SU-DHL-6 (cell line): ENCODE data around the gene SFPQ.
"Not testable (repeated sequence)": the region's sequence is repeated elsewhere in the genome, so short reads cannot be mapped to it uniquely, and the experiment has no call there.

Experiments
- H2AFZ ChIP-seq: fragments of 200-600 bp; sonication (generic); 2 replicates; pipeline ENCODE4 v1.6.1; 2014; ENCODE audit warnings: low read depth, mild to moderate bottlenecking, moderate library complexity, mixed read lengths, antibody characterized with exemption, low read length; ENCODE audit not compliant: severe bottlenecking
- H3F3A ChIP-seq: fragments of 200-600 bp; shearing (Covaris generic); 2 replicates; pipeline ENCODE4 v1.6.0; 2016; ENCODE audit warnings: antibody characterized with exemption, mild to moderate bottlenecking; ENCODE audit not compliant: insufficient read depth
- H3K27ac ChIP-seq: fragments of 200-600 bp; sonication (generic); 2 replicates; pipeline ENCODE4 v1.5.1; 2016; ENCODE audit warnings: low read depth, mild to moderate bottlenecking, low read length, moderate library complexity, mixed read lengths
- H3K27me3 ChIP-seq: fragments of 200-600 bp; sonication (generic), shearing (Covaris generic); 2 replicates; pipeline ENCODE4 v1.6.0; 2014; ENCODE audit warnings: mild to moderate bottlenecking, low read length
- H3K36me3 ChIP-seq: fragments of 200-600 bp; sonication (generic); 2 replicates; pipeline ENCODE4 v1.6.1; 2014; ENCODE audit warnings: mild to moderate bottlenecking, low read length, mixed read lengths
- H3K4me2 ChIP-seq: fragments of 300-600, 200-600 bp; shearing (Covaris generic), sonication (generic); 2 replicates; pipeline ENCODE4 v1.6.0; 2014; ENCODE audit warnings: low read length, low read depth, mild to moderate bottlenecking; ENCODE audit not compliant: poor library complexity, severe bottlenecking
- H3K4me3 ChIP-seq: fragments of 200-600 bp; sonication (generic); 2 replicates; pipeline ENCODE4 v1.5.1; 2014; ENCODE audit warnings: antibody characterized with exemption, low read length, mild to moderate bottlenecking, mixed read lengths; ENCODE audit not compliant: insufficient read depth, poor library complexity, severe bottlenecking
- H3K79me2 ChIP-seq: fragments of 200-600 bp; sonication (generic); 2 replicates; pipeline ENCODE4 v1.6.1; 2014; ENCODE audit warnings: mild to moderate bottlenecking, low read length, moderate library complexity; ENCODE audit not compliant: insufficient read depth
- H3K9ac ChIP-seq: fragments of 200-600 bp; sonication (generic); 2 replicates; pipeline ENCODE4 v1.7.0; 2014; ENCODE audit warnings: mild to moderate bottlenecking, low read length
- H3K9me2 ChIP-seq: fragments of 200-600 bp; sonication (generic); replicated peaks from 2 replicates; pipeline ENCODE4 v1.6.1; 2014; ENCODE audit warnings: low read length; ENCODE audit not compliant: insufficient read depth
- H3K9me3 ChIP-seq: fragments of 200-600 bp; sonication (generic); 2 replicates; pipeline ENCODE4 v1.6.1; 2014; ENCODE audit warnings: low read length, mixed read lengths; ENCODE audit not compliant: insufficient read depth
- H4K20me1 ChIP-seq: fragments of 200-600 bp; sonication (generic); 2 replicates; pipeline ENCODE4 v1.6.1; 2014; ENCODE audit warnings: low read depth, mild to moderate bottlenecking, antibody characterized with exemption, low read length, moderate library complexity, mixed read lengths
- CTCF ChIP-seq: fragments of 200-600 bp; sonication (generic); IDR thresholded peaks from one replicate; pipeline ENCODE4 v1.5.1; 2017; ENCODE audit warnings: antibody characterized with exemption, mild to moderate bottlenecking, low read length, moderate library complexity; ENCODE audit not compliant: insufficient read depth, poor library complexity, severe bottlenecking
- EZH2phosphoT487 ChIP-seq: fragments of 200-600 bp; sonication (generic), shearing (Covaris generic); conservative IDR thresholded peaks from 2 replicates; pipeline ENCODE4 v1.6.1; 2018; ENCODE audit warnings: mild to moderate bottlenecking, antibody characterized with exemption, low read length, moderate library complexity, mixed read lengths

Gene SFPQ

DNA sequence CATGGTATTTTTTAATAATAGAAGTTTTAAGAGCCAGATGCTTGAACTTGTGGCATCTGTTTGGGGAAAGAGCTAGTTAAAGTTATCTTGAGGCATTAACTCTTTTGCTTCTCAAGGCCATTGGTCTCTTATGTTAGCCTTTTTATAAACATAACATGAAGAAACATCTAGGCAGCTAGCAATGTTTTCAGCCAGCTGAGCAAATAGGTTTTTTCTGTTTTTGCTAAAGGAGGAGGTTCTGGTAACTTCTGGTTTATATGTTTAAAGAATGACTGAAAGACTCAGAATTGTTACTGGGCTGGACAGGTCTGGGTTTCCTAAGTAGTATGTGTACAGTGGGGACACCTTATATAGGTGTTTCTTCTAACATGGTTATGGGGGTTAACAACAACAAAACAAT lies 50.7 kb downstream of the SFPQ start:
- not testable (repeated sequence) for H4K20me1 ChIP-seq, H3K27ac ChIP-seq, H3K27me3 ChIP-seq, H2AFZ ChIP-seq, H3K9ac ChIP-seq, H3K4me2 ChIP-seq, H3K9me2 ChIP-seq, H3F3A ChIP-seq, H3K36me3 ChIP-seq, H3K4me3 ChIP-seq, H3K9me3 ChIP-seq, H3K79me2 ChIP-seq

DNA sequence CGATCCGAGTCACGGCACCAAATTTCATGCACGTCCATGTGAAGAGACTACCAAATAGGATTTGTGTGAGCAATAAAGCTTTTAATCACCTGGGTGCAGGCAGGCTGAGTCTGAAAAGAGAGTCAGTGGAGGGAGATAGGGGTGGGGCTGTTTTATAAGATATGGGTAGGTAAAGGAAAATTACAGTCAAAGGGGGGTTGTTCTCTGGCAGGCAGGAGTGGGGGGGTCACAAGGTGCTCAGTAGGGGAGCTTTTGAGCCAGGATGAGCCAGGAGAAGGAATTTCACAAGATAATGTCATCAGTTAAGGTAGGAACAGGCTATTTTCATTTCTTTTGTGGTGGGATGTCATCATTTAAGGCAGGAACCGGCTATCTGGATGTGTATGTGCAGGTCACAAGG lies 55.4 kb downstream of the SFPQ start:
- not testable (repeated sequence) for H3K4me2 ChIP-seq

DNA sequence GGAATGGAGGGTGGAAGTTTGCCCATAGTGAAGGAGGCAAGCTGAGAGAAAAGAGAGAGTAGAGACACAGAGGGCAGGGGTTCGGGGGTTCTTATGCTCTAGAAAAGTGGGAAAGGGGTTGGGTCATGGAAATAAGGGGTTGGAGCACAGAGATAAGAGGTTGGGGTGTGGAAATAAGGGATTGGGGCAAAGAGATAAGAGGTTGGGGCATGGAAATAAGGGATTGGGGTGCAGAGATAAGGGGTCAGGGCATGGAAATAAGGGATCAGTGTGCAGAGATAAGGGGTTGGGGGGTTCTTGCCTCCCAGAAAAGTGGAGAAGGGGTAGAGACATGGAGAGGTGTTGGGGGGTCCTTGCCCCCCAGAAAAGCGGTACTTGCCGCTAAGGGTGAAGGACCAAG lies 56.2 kb downstream of the SFPQ start:
- H3K79me2 ChIP-seq, result no peaks in the 10 kb centered on the region
- no peaks in the 10 kb centered on the region for H3K9me3 ChIP-seq
- no peak overlapping the region for H3K4me2 ChIP-seq
- TF ChIP-seq EZH2phosphoT487 (no peak), CTCF (no peak)
- H3F3A ChIP-seq, result no peaks in the 10 kb centered on the region
- no peaks in the 10 kb centered on the region for H3K36me3 ChIP-seq
- no peak overlapping the region for H3K9ac ChIP-seq
- H3K27ac ChIP-seq, result no peak overlapping the region
- no peaks in the 10 kb centered on the region for H3K27me3 ChIP-seq
- no peaks in the 10 kb centered on the region for H4K20me1 ChIP-seq
- H3K4me3 ChIP-seq, result no peak overlapping the region
- no peak overlapping the region for H2AFZ ChIP-seq
- H3K9me2 ChIP-seq, result no peaks in the 10 kb centered on the region

More for the DNA sequence above, 55.4 kb downstream of the SFPQ start:
- H3K4me3 ChIP-seq, H3K36me3 ChIP-seq, H4K20me1 ChIP-seq, H3K27me3 ChIP-seq, H3K9me3 ChIP-seq, H3K27ac ChIP-seq, H2AFZ ChIP-seq, H3K79me2 ChIP-seq, H3K9ac ChIP-seq, H3F3A ChIP-seq, H3K9me2 ChIP-seq: not testable (repeated sequence)
